Neural progenitor cell (in vitro differentiated cells): Measurements from ENCODE around the gene MSGN1.

Experiments used
- EZH2 ChIP-seq: fragments of 200-600 bp; sonication (generic); IDR thresholded peaks from 2 replicates; pipeline ENCODE4 v1.6.1; 2017; ENCODE audit warnings: antibody characterized with exemption, mild to moderate bottlenecking, moderate library complexity
- TF ChIP-seq, protein P1 (sequence below): fragments of 200-600 bp; sonication (generic); IDR thresholded peaks from 2 replicates; pipeline ENCODE4 v1.5.1; 2017; ENCODE audit warnings: antibody characterized with exemption, mild to moderate bottlenecking

- TF ChIP-seq, protein P1, sequence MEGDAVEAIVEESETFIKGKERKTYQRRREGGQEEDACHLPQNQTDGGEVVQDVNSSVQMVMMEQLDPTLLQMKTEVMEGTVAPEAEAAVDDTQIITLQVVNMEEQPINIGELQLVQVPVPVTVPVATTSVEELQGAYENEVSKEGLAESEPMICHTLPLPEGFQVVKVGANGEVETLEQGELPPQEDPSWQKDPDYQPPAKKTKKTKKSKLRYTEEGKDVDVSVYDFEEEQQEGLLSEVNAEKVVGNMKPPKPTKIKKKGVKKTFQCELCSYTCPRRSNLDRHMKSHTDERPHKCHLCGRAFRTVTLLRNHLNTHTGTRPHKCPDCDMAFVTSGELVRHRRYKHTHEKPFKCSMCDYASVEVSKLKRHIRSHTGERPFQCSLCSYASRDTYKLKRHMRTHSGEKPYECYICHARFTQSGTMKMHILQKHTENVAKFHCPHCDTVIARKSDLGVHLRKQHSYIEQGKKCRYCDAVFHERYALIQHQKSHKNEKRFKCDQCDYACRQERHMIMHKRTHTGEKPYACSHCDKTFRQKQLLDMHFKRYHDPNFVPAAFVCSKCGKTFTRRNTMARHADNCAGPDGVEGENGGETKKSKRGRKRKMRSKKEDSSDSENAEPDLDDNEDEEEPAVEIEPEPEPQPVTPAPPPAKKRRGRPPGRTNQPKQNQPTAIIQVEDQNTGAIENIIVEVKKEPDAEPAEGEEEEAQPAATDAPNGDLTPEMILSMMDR, result no peak
- no peak for TF ChIP-seq EZH2
Observed at GRCh38 chr2:17798338-17798737, 17.9 kb upstream of the MSGN1 start.
